ENCODE measurements around the gene RHOT2. TPM values are rescaled to one million over a fixed set of nuclear protein-coding genes. Genes with fewer than 3 reads are reported as not detected.

Gene RHOT2
- total and polyA plus RNA-seq, 9 of the 15 experiments (the other 6 are each of a cell fraction or from before 2014, with no cell fraction given), result 5.0 to 373 (median 112) TPM

DNA sequence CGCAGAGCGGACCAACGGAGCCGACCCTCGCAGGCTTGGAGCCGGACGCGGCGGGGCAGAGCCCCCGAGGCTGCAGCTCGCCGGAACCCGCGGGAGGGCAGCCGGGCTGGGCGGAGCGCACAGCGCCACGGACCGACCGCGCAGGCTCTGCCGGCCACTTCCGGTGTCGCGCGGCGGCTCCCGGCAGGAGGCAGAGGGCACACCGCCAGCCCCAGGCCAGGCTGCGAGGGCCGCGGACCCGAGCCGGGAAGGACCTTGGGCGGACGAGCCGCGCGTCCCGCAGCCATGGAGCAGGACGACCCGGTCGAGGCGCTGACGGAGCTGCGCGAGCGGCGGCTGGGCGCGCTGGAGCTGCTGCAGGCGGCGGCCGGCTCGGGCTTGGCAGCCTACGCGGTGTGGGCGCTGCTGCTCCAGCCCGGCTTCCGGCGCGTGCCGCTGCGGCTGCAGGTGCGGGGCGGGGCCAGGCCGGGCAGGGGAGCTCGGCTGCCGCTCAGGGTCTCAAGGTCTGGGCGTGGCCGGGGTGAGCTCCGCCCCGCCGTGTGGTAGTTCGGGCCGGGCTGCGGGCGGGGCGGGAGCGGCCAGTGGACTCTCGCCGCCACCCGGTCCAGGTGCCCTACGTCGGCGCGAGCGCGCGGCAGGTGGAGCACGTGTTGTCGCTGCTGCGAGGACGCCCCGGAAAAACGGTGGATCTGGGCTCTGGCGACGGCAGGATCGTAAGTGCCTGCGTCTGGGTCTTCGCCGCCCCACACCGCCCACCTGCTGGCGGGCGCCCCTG lies 53.2 kb downstream of the RHOT2 start, which contains the start of gene ANTKMT (continued):
- TF ChIP-seq RBM22 (IDR thresholded peaks at IDR 0.05; ENCODE audit: low read depth, low read length, poor library complexity, severe bottlenecking) (peak; percentile 71), LCOR (CRISPR knock-in tag; IDR thresholded peaks at IDR 0.05) (no peak), CREBBP (IDR thresholded peaks at IDR 0.05; ENCODE audit: low read depth, low read length) (no peak), RBBP5 (IDR thresholded peaks at IDR 0.05; ENCODE audit: borderline replicate concordance, insufficient read depth, low read length, poor library complexity, severe bottlenecking) (peak; percentile 93), ZNF224 (CRISPR knock-in tag; IDR thresholded peaks at IDR 0.05) (no peak), MXD1 (CRISPR knock-in tag; IDR thresholded peaks at IDR 0.05; ENCODE audit: borderline replicate concordance, poor library complexity, severe bottlenecking) (no peak), SP2 (IDR thresholded peaks at IDR 0.05; ENCODE audit: extremely low read depth, low read depth, low read length, poor library complexity, severe bottlenecking) (no peak), ATF7 (IDR thresholded peaks at IDR 0.05) (peak; percentile 74)
- TF ChIP-seq, protein P1, sequence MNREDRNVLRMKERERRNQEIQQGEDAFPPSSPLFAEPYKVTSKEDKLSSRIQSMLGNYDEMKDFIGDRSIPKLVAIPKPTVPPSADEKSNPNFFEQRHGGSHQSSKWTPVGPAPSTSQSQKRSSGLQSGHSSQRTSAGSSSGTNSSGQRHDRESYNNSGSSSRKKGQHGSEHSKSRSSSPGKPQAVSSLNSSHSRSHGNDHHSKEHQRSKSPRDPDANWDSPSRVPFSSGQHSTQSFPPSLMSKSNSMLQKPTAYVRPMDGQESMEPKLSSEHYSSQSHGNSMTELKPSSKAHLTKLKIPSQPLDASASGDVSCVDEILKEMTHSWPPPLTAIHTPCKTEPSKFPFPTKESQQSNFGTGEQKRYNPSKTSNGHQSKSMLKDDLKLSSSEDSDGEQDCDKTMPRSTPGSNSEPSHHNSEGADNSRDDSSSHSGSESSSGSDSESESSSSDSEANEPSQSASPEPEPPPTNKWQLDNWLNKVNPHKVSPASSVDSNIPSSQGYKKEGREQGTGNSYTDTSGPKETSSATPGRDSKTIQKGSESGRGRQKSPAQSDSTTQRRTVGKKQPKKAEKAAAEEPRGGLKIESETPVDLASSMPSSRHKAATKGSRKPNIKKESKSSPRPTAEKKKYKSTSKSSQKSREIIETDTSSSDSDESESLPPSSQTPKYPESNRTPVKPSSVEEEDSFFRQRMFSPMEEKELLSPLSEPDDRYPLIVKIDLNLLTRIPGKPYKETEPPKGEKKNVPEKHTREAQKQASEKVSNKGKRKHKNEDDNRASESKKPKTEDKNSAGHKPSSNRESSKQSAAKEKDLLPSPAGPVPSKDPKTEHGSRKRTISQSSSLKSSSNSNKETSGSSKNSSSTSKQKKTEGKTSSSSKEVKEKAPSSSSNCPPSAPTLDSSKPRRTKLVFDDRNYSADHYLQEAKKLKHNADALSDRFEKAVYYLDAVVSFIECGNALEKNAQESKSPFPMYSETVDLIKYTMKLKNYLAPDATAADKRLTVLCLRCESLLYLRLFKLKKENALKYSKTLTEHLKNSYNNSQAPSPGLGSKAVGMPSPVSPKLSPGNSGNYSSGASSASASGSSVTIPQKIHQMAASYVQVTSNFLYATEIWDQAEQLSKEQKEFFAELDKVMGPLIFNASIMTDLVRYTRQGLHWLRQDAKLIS (CRISPR knock-in tag; IDR thresholded peaks at IDR 0.05), result peak; percentile 56; the same call in 1 of the 2 replicates
- TF ChIP-seq, protein P2, sequence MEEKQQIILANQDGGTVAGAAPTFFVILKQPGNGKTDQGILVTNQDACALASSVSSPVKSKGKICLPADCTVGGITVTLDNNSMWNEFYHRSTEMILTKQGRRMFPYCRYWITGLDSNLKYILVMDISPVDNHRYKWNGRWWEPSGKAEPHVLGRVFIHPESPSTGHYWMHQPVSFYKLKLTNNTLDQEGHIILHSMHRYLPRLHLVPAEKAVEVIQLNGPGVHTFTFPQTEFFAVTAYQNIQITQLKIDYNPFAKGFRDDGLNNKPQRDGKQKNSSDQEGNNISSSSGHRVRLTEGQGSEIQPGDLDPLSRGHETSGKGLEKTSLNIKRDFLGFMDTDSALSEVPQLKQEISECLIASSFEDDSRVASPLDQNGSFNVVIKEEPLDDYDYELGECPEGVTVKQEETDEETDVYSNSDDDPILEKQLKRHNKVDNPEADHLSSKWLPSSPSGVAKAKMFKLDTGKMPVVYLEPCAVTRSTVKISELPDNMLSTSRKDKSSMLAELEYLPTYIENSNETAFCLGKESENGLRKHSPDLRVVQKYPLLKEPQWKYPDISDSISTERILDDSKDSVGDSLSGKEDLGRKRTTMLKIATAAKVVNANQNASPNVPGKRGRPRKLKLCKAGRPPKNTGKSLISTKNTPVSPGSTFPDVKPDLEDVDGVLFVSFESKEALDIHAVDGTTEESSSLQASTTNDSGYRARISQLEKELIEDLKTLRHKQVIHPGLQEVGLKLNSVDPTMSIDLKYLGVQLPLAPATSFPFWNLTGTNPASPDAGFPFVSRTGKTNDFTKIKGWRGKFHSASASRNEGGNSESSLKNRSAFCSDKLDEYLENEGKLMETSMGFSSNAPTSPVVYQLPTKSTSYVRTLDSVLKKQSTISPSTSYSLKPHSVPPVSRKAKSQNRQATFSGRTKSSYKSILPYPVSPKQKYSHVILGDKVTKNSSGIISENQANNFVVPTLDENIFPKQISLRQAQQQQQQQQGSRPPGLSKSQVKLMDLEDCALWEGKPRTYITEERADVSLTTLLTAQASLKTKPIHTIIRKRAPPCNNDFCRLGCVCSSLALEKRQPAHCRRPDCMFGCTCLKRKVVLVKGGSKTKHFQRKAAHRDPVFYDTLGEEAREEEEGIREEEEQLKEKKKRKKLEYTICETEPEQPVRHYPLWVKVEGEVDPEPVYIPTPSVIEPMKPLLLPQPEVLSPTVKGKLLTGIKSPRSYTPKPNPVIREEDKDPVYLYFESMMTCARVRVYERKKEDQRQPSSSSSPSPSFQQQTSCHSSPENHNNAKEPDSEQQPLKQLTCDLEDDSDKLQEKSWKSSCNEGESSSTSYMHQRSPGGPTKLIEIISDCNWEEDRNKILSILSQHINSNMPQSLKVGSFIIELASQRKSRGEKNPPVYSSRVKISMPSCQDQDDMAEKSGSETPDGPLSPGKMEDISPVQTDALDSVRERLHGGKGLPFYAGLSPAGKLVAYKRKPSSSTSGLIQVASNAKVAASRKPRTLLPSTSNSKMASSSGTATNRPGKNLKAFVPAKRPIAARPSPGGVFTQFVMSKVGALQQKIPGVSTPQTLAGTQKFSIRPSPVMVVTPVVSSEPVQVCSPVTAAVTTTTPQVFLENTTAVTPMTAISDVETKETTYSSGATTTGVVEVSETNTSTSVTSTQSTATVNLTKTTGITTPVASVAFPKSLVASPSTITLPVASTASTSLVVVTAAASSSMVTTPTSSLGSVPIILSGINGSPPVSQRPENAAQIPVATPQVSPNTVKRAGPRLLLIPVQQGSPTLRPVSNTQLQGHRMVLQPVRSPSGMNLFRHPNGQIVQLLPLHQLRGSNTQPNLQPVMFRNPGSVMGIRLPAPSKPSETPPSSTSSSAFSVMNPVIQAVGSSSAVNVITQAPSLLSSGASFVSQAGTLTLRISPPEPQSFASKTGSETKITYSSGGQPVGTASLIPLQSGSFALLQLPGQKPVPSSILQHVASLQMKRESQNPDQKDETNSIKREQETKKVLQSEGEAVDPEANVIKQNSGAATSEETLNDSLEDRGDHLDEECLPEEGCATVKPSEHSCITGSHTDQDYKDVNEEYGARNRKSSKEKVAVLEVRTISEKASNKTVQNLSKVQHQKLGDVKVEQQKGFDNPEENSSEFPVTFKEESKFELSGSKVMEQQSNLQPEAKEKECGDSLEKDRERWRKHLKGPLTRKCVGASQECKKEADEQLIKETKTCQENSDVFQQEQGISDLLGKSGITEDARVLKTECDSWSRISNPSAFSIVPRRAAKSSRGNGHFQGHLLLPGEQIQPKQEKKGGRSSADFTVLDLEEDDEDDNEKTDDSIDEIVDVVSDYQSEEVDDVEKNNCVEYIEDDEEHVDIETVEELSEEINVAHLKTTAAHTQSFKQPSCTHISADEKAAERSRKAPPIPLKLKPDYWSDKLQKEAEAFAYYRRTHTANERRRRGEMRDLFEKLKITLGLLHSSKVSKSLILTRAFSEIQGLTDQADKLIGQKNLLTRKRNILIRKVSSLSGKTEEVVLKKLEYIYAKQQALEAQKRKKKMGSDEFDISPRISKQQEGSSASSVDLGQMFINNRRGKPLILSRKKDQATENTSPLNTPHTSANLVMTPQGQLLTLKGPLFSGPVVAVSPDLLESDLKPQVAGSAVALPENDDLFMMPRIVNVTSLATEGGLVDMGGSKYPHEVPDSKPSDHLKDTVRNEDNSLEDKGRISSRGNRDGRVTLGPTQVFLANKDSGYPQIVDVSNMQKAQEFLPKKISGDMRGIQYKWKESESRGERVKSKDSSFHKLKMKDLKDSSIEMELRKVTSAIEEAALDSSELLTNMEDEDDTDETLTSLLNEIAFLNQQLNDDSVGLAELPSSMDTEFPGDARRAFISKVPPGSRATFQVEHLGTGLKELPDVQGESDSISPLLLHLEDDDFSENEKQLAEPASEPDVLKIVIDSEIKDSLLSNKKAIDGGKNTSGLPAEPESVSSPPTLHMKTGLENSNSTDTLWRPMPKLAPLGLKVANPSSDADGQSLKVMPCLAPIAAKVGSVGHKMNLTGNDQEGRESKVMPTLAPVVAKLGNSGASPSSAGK (IDR thresholded peaks at IDR 0.05), result peak; percentile 97

All from K562 (cell line).